Measurements from ENCODE around the gene GLYATL3. TPM values are rescaled to one million over a fixed set of nuclear protein-coding genes. Genes with fewer than 3 reads are reported as not detected.

Gene GLYATL3
- total and polyA plus RNA-seq, 10 of the 15 experiments (the other 5 are each of a cell fraction or from before 2014, with no cell fraction given): not detected

DNA sequence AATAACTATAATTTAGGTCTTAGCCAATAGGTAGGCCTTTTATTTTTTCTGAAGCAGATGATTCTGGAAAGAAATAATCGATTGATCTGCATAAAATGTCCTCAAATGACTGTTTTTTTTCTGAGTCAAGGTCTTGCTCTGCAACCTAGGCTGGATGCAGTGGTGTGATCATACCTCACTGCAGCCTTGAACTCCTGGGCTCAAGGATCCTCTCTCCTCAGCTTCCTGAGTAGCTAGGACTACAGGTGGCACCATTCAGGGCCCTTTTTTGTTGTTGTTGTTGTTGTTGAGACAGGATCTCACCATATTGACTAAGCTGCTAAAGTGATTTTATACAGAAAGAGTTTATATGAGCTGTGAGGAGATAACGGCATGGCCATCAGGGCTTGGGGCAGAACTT lies 18.2 kb downstream of the GLYATL3 start:
- no peak overlapping the region for H3K27ac ChIP-seq (ENCODE audit: control insufficient read depth, insufficient read depth)
- ATAC-seq (no peak), DNase-seq (ENCODE audit: low read depth, low spot score) (no peak), FAIRE-seq (no peak)
- H3K4me1 ChIP-seq (ENCODE audit: control insufficient read depth, insufficient read depth, low read length): no peaks in the 10 kb centered on the region
- SMC1A ChIA-PET (ENCODE audit: uncharacterized antibody, unreplicated experiment): no interaction called here
- no peak overlapping the region for H3K4me2 ChIP-seq (ENCODE audit: control insufficient read depth, insufficient read depth)
- H3K9ac ChIP-seq (ENCODE audit: control insufficient read depth, insufficient read depth, low read length): no peak overlapping the region
- TF ChIP-seq HDAC2 (IDR thresholded peaks at IDR 0.05) (no peak), MTA2 (IDR thresholded peaks at IDR 0.05; ENCODE audit: low read depth) (no peak), RFX5 (IDR thresholded peaks at IDR 0.05; ENCODE audit: low read depth, low read length) (no peak), ZNF384 (IDR thresholded peaks at IDR 0.05; ENCODE audit: borderline replicate concordance, low read depth, low read length) (no peak), ZZZ3 (IDR thresholded peaks at IDR 0.05; ENCODE audit: control insufficient read depth, insufficient read length, low read depth) (no peak), MXI1 (IDR thresholded peaks at IDR 0.05; ENCODE audit: low read depth, low read length) (no peak), TCF7 (IDR thresholded peaks at IDR 0.05; ENCODE audit: borderline replicate concordance) (no peak), SUPT20H (IDR thresholded peaks at IDR 0.05; ENCODE audit: borderline replicate concordance, control insufficient read depth, low read depth, low read length) (no peak)
- H3K4me3 ChIP-seq: no peak overlapping the region
- H3K36me3 ChIP-seq (ENCODE audit: control insufficient read depth in 2 of 2, insufficient read depth in 2 of 2, low read length in 1 of 2): no peaks in the 10 kb centered on the region
- BruUV-seq (replicated peaks): no TSS peak
- intact Hi-C loops (cut with micrococcal nuclease; ENCODE audit: unreplicated experiment) (no loop called here), in situ Hi-C loops (cut with MboI) (no loop called here)
- H3K9me3 ChIP-seq (replicated peaks; ENCODE audit: control insufficient read depth, insufficient read depth, low read length): no peaks in the 10 kb centered on the region
- 0% methylated on average over 2 of the region's 2 CpGs for WGBS (ENCODE audit: insufficient coverage, insufficient replicate concordance, low lambda C conversion rate, missing lambda C conversion rate)
- POLR2A ChIA-PET: interaction anchor here (0.9 kb wide), 1 partner anchor 9 kb away, joined by 3 read pairs; no protein-coding TSS in a partner anchor
- H4K20me1 ChIP-seq (ENCODE audit: control insufficient read depth, insufficient read depth): no peaks in the 10 kb centered on the region
- RAD21 ChIA-PET (ENCODE audit: unreplicated experiment): no interaction called here
- H3K27me3 ChIP-seq (replicated peaks in 1 of 2; ENCODE audit: control insufficient read depth in 2 of 2, insufficient read depth in 2 of 2, low read length in 1 of 2): no peaks in the 10 kb centered on the region
- no peak overlapping the region for H2AFZ ChIP-seq (ENCODE audit: control insufficient read depth, low read depth, low read length)
- no peaks in the 10 kb centered on the region for H3K79me2 ChIP-seq (ENCODE audit: control insufficient read depth, insufficient read depth, low read length)
- CTCF ChIA-PET: interaction anchor here (0.9 to 2.5 kb wide), 4 partner anchors 10 to 108 kb away, joined by 3 to 8 read pairs (median 4); no protein-coding TSS in a partner anchor

DNA sequence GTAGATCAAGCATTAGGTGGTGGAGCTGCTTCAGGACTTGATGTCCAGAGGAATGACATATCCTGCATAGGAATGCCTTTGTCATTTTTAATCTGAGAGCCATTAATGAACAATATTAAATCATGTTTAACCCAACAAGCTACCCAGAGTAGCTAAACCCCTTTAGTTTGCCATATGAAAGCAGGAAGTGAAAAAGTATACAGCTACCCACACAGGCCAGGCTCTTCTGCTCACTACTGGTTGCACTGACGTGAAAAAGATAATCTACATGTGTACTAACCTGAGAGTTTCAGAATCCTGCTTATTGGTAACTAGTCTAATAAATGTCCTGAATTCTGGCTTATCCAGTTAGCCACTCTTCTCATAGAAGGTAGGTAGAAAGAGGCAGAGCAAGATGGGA lies 19.9 kb downstream of the GLYATL3 start:
- H3K4me2 ChIP-seq (ENCODE audit: control insufficient read depth, insufficient read depth): no peak overlapping the region
- no peak overlapping the region for H3K27ac ChIP-seq (ENCODE audit: control insufficient read depth, insufficient read depth)
- no peak overlapping the region for H2AFZ ChIP-seq (ENCODE audit: control insufficient read depth, low read depth, low read length)
- ChIA-PET RAD21 (ENCODE audit: unreplicated experiment) (interaction anchor here (1.1 kb wide), 1 partner anchor 55 kb away, joined by 3 read pairs; no protein-coding TSS in a partner anchor), POLR2A (no interaction called here), CTCF (interaction anchor here (1.0 to 2.5 kb wide), 2 partner anchors 9 to 13 kb away, joined by 5 read pairs; no protein-coding TSS in a partner anchor), SMC1A (ENCODE audit: uncharacterized antibody, unreplicated experiment) (interaction anchor here (0.7 kb wide), 1 partner anchor 410 kb away, joined by 3 read pairs; no protein-coding TSS in a partner anchor)
- ATAC-seq (peak; percentile 86), FAIRE-seq (no peak), DNase-seq (ENCODE audit: low read depth, low spot score) (no peak)
- H3K4me3 ChIP-seq: no peak overlapping the region
- H4K20me1 ChIP-seq (ENCODE audit: control insufficient read depth, insufficient read depth): no peaks in the 10 kb centered on the region
- no TSS peak for BruUV-seq (replicated peaks)
- H3K79me2 ChIP-seq (ENCODE audit: control insufficient read depth, insufficient read depth, low read length): no peaks in the 10 kb centered on the region
- no peaks in the 10 kb centered on the region for H3K9me3 ChIP-seq (replicated peaks; ENCODE audit: control insufficient read depth, insufficient read depth, low read length)
- in situ Hi-C loops (cut with MboI): no loop called here
- intact Hi-C loops (cut with micrococcal nuclease; ENCODE audit: unreplicated experiment): no loop called here
- H3K27me3 ChIP-seq (replicated peaks in 1 of 2; ENCODE audit: control insufficient read depth in 2 of 2, insufficient read depth in 2 of 2, low read length in 1 of 2): no peaks in the 10 kb centered on the region
- H3K9ac ChIP-seq (ENCODE audit: control insufficient read depth, insufficient read depth, low read length): no peak overlapping the region
- 0% methylated on average over 1 of the region's 1 CpG for WGBS (ENCODE audit: insufficient coverage, insufficient replicate concordance, low lambda C conversion rate, missing lambda C conversion rate)
- no peaks in the 10 kb centered on the region for H3K4me1 ChIP-seq (ENCODE audit: control insufficient read depth, insufficient read depth, low read length)
- no peaks in the 10 kb centered on the region for H3K36me3 ChIP-seq (ENCODE audit: control insufficient read depth in 2 of 2, insufficient read depth in 2 of 2, low read length in 1 of 2)
- TF ChIP-seq BACH1 (IDR thresholded peaks at IDR 0.05; ENCODE audit: borderline replicate concordance) (no peak), CEBPB (IDR thresholded peaks at IDR 0.05; ENCODE audit: borderline replicate concordance in 1 of 2, low read depth in 2 of 2, low read length in 2 of 2) (no peak), CBFB (IDR thresholded peaks at IDR 0.05; ENCODE audit: low read depth) (no peak), SREBF2 (IDR thresholded peaks at IDR 0.05; ENCODE audit: low read length) (no peak), ZBTB40 (IDR thresholded peaks at IDR 0.05; ENCODE audit: borderline replicate concordance) (no peak)
- TF ChIP-seq, protein P1, sequence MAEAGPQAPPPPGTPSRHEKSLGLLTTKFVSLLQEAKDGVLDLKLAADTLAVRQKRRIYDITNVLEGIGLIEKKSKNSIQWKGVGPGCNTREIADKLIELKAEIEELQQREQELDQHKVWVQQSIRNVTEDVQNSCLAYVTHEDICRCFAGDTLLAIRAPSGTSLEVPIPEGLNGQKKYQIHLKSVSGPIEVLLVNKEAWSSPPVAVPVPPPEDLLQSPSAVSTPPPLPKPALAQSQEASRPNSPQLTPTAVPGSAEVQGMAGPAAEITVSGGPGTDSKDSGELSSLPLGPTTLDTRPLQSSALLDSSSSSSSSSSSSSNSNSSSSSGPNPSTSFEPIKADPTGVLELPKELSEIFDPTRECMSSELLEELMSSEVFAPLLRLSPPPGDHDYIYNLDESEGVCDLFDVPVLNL (IDR thresholded peaks at IDR 0.05; ENCODE audit: low read depth, low read length): no peak
